ENCODE measurements around the gene CENPP.

DNA sequence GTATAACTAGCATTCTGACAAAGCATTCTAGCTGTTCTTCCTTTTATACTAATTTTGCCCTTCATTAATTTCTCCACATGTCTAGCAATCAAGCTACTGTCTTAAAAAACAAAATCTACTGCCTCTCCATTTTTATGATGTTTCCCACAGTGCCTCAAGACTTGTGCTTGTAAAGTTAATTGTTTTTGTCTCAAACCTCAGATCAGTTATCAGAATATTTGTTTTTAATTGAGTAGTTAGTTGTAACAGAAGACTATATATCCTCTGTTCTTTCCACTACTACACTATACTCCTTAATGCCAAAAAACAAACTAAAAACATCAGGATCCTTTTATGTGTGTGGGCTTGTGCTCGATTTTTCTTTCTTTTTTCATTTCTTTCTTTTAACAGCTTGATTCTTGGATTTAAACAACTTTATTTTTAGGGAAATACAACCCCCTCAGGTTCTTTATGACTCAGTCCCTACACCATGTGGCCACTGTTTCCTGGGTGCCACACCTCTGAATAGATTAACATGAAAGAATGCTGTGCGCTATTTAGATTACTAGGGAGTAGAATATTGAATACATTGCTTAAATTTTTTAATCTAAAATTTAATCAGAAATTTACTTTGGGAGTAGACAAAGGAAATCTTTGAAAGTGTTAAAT is 155.4 kb downstream of the CENPP start:
- no peak for TF ChIP-seq POLR2A (IDR thresholded peaks at IDR 0.05)
- TF ChIP-seq, protein P1, sequence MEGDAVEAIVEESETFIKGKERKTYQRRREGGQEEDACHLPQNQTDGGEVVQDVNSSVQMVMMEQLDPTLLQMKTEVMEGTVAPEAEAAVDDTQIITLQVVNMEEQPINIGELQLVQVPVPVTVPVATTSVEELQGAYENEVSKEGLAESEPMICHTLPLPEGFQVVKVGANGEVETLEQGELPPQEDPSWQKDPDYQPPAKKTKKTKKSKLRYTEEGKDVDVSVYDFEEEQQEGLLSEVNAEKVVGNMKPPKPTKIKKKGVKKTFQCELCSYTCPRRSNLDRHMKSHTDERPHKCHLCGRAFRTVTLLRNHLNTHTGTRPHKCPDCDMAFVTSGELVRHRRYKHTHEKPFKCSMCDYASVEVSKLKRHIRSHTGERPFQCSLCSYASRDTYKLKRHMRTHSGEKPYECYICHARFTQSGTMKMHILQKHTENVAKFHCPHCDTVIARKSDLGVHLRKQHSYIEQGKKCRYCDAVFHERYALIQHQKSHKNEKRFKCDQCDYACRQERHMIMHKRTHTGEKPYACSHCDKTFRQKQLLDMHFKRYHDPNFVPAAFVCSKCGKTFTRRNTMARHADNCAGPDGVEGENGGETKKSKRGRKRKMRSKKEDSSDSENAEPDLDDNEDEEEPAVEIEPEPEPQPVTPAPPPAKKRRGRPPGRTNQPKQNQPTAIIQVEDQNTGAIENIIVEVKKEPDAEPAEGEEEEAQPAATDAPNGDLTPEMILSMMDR (IDR thresholded peaks at IDR 0.05) = no peak
